HG03565 (cell line): ENCODE results near the gene AP5S1.
A peak's percentile ranks its signal among the peaks of the same experiment; 100 is the strongest.
"Not testable (repeated sequence)": the region's sequence is repeated elsewhere in the genome, so short reads cannot be mapped to it uniquely, and the experiment has no call there.

Source experiments
- ATAC-seq: cut with Tn5 transposase; IDR thresholded peaks from one replicate; pipeline ENCODE4 v1.9.1; 2021; ENCODE audit warnings: mild to moderate bottlenecking, moderate library complexity; ENCODE audit not compliant: unreplicated experiment

Gene AP5S1

GRCh38 chr20:3842348-3842930 is 22.1 kb downstream of the AP5S1 start:
- ATAC-seq: no peak

- no peak for ATAC-seq
These were observed 23.1 kb downstream of the AP5S1 start for GRCh38 chr20:3843490-3843889.

- not testable (repeated sequence) for ATAC-seq
These were observed 23.8 kb downstream of the AP5S1 start for GRCh38 chr20:3843990-3844619.

- no peak for ATAC-seq
These were observed 26.0 kb downstream of the AP5S1 start for GRCh38 chr20:3846378-3846739.

GRCh38 chr20:3846740-3847428 is 26.5 kb downstream of the AP5S1 start, which contains the start of gene MAVS:
Gene MAVS, plus strand, starts transcription at chr20:3846834. Its CDS starts 7,791 bp downstream, at chr20:3854625.
- peak; percentile 73 for ATAC-seq

- no peak for ATAC-seq
These were observed 27.1 kb downstream of the AP5S1 start for GRCh38 chr20:3847429-3847940.

GRCh38 chr20:3848565-3848964 is 28.2 kb downstream of the AP5S1 start:
- ATAC-seq: no peak

- no peak for ATAC-seq
These were observed 34.1 kb downstream of the AP5S1 start for GRCh38 chr20:3854462-3854871.

- ATAC-seq: no peak
These were observed 37.1 kb downstream of the AP5S1 start for GRCh38 chr20:3857405-3857804.

GRCh38 chr20:3858689-3859088 is 38.3 kb downstream of the AP5S1 start:
- ATAC-seq: no peak

- ATAC-seq: no peak
These were observed 40.8 kb downstream of the AP5S1 start for GRCh38 chr20:3861191-3861590.

- no peak for ATAC-seq
These were observed 42.0 kb downstream of the AP5S1 start for GRCh38 chr20:3862333-3862732.

GRCh38 chr20:3863317-3863716 is 43.0 kb downstream of the AP5S1 start:
- ATAC-seq: no peak

- ATAC-seq: no peak
These were observed 44.2 kb downstream of the AP5S1 start for GRCh38 chr20:3864518-3864917.

- ATAC-seq: no peak
These were observed 45.0 kb downstream of the AP5S1 start for GRCh38 chr20:3865152-3865886.

- ATAC-seq: no peak
These were observed 45.6 kb downstream of the AP5S1 start for GRCh38 chr20:3865887-3866407.

- no peak for ATAC-seq
These were observed 46.1 kb downstream of the AP5S1 start for GRCh38 chr20:3866464-3866863.

GRCh38 chr20:3867802-3868201 is 47.5 kb downstream of the AP5S1 start:
- ATAC-seq: no peak

GRCh38 chr20:3869839-3870634 is 49.7 kb downstream of the AP5S1 start:
- ATAC-seq: no peak

- ATAC-seq: no peak
These were observed 51.4 kb downstream of the AP5S1 start for GRCh38 chr20:3871550-3872265.
